Hepatocyte (in vitro differentiated cells): ENCODE data around the gene POU5F1. TPM values are rescaled to one million over a fixed set of nuclear protein-coding genes. Genes with fewer than 3 reads are reported as not detected.

Source experiments
- DNase-seq: peaks from one replicate; pipeline ENCODE4 v3.0.0-alpha.2; 2016; ENCODE audit warnings: low spot score
- H2AFZ ChIP-seq: fragments of 200-600 bp; sonication (generic); 2 replicates; pipeline ENCODE4 v1.6.0; 2016; ENCODE audit warnings: antibody characterized with exemption, mild to moderate bottlenecking
- H3K27ac ChIP-seq: fragments of 200-600 bp; sonication (generic); 2 replicates; pipeline ENCODE4 v1.5.1; 2016; ENCODE audit warnings: mild to moderate bottlenecking
- H3K27me3 ChIP-seq: fragments of 200-600 bp; sonication (generic); 2 replicates; pipeline ENCODE4 v1.6.1; 2016
- H3K36me3 ChIP-seq: fragments of 200-600 bp; sonication (generic); replicated peaks from 2 replicates; pipeline ENCODE4 v1.5.1; 2016; ENCODE audit warnings: low read depth; ENCODE audit not compliant: insufficient read depth
- H3K4me1 ChIP-seq: fragments of 200-600 bp; sonication (generic); 2 replicates; pipeline ENCODE4 v1.5.1; 2016; ENCODE audit warnings: mild to moderate bottlenecking, moderate library complexity; ENCODE audit not compliant: insufficient read depth
- H3K4me2 ChIP-seq: fragments of 200-600 bp; sonication (generic); 2 replicates; pipeline ENCODE4 v1.6.0; 2016
- H3K4me3 ChIP-seq: fragments of 200-600 bp; sonication (generic); 2 replicates; pipeline ENCODE4 v1.5.1; 2016; ENCODE audit warnings: mild to moderate bottlenecking
- H3K79me2 ChIP-seq: fragments of 200-600 bp; sonication (generic); 2 replicates; pipeline ENCODE4 v1.6.0; 2017; ENCODE audit warnings: mild to moderate bottlenecking
- H3K9me2 ChIP-seq: fragments of 200-600 bp; sonication (generic); replicated peaks from 2 replicates; pipeline ENCODE4 v1.6.0; 2017; ENCODE audit warnings: mild to moderate bottlenecking; ENCODE audit not compliant: insufficient read depth
- H3K9me3 ChIP-seq: fragments of 200-600 bp; sonication (generic); 2 replicates; pipeline ENCODE4 v1.5.1; 2016; ENCODE audit warnings: low read depth, mild to moderate bottlenecking
- H4K20me1 ChIP-seq: fragments of 200-600 bp; sonication (generic); 2 replicates; pipeline ENCODE4 v1.6.0; 2016; ENCODE audit warnings: mild to moderate bottlenecking; ENCODE audit not compliant: insufficient read depth, poor library complexity, severe bottlenecking
- CTCF ChIP-seq: fragments of 200-600 bp; sonication (generic); IDR thresholded peaks from 2 replicates; pipeline ENCODE4 v1.5.1; 2016; ENCODE audit warnings: antibody characterized with exemption, mild to moderate bottlenecking; ENCODE audit not compliant: poor library complexity
- EZH2 ChIP-seq: fragments of 200-600 bp; sonication (generic); IDR thresholded peaks from 2 replicates; pipeline ENCODE4 v1.6.1; 2016; ENCODE audit warnings: antibody characterized with exemption, mild to moderate bottlenecking, borderline replicate concordance
- EZH2phosphoT487 ChIP-seq: fragments of 200-600 bp; sonication (generic); IDR thresholded peaks from one replicate; pipeline ENCODE4 v1.6.1; 2018; ENCODE audit warnings: antibody characterized with exemption, mild to moderate bottlenecking, low read depth, moderate library complexity; ENCODE audit not compliant: unreplicated experiment, severe bottlenecking
- WGBS: methylation state at CpG from one replicate; pipeline ENCODE4 v1.1.6; 2016; ENCODE audit warnings: low lambda C conversion rate; ENCODE audit errors: missing lambda C conversion rate; 5-methylcytosine and 5-hydroxymethylcytosine counted together
- polyA plus RNA-seq: library from polyadenylated mRNA; unstranded; fragments of >200 nt; fragmentation: Nextera tagmentation; extraction: Ambion mirVana; gene quantifications from 2 replicates; pipeline ENCODE4 v1.2.1, GENCODE V29; 2016
- total RNA-seq: library from RNA; depleted of rRNA; stranded (reverse); fragments of >200 nt; gene quantifications from 2 replicates; pipeline ENCODE4 v1.2.3, GENCODE V29; 2014

The POU5F1 gene
- total and polyA plus RNA-seq, 2 experiments from 2014 or later, result 1.1 to 1.8 TPM

GRCh38 chr6:31173406-31173805, 2.9 kb upstream of the POU5F1 start:
- Histone ChIP-seq H2AFZ (no peak overlapping the region), H3K27ac (no peak overlapping the region), H3K27me3 (peaks cover 8% of the 10 kb centered on the region), H4K20me1 (no peaks in the 10 kb centered on the region), H3K79me2 (no peaks in the 10 kb centered on the region), H3K4me3 (no peak overlapping the region), H3K4me2 (no peak overlapping the region), H3K36me3 (no peaks in the 10 kb centered on the region), H3K9me3 (no peaks in the 10 kb centered on the region), H3K9me2 (no peaks in the 10 kb centered on the region), H3K4me1 (no peaks in the 10 kb centered on the region)
- no peak for TF ChIP-seq EZH2phosphoT487
- TF ChIP-seq CTCF, result no peak
- TF ChIP-seq EZH2, result no peak
- WGBS, result 54% methylated on average over 3 of the region's 3 CpGs
- no peak for DNase-seq

- H3K36me3 ChIP-seq, result no peaks in the 10 kb centered on the region
- H3K4me1 ChIP-seq, result no peaks in the 10 kb centered on the region
- TF ChIP-seq CTCF, result no peak
- no peak for TF ChIP-seq EZH2
- TF ChIP-seq EZH2phosphoT487, result no peak
- 61% methylated on average over 5 of the region's 5 CpGs for WGBS
- no peaks in the 10 kb centered on the region for H3K9me2 ChIP-seq
- no peak overlapping the region for H3K4me2 ChIP-seq
- no peak overlapping the region for H3K27ac ChIP-seq
- no peaks in the 10 kb centered on the region for H3K79me2 ChIP-seq
- no peak overlapping the region for H3K4me3 ChIP-seq
- no peak overlapping the region for H2AFZ ChIP-seq
- H3K9me3 ChIP-seq, result no peaks in the 10 kb centered on the region
- DNase-seq, result no peak
- no peaks in the 10 kb centered on the region for H4K20me1 ChIP-seq
- H3K27me3 ChIP-seq, result peaks cover 8% of the 10 kb centered on the region
Observed at GRCh38 chr6:31172973-31173384, 2.5 kb upstream of the POU5F1 start.

GRCh38 chr6:31171931-31172905, 1.7 kb upstream of the POU5F1 start:
- H3K27ac ChIP-seq, result no peak overlapping the region
- H3K27me3 ChIP-seq, result peaks cover 8% of the 10 kb centered on the region
- no peak for DNase-seq
- no peak overlapping the region for H3K4me3 ChIP-seq
- H4K20me1 ChIP-seq, result no peaks in the 10 kb centered on the region
- H3K36me3 ChIP-seq, result no peaks in the 10 kb centered on the region
- no peaks in the 10 kb centered on the region for H3K9me2 ChIP-seq
- WGBS, result 41% methylated on average over 15 of the region's 16 CpGs
- no peaks in the 10 kb centered on the region for H3K79me2 ChIP-seq
- no peaks in the 10 kb centered on the region for H3K9me3 ChIP-seq
- no peaks in the 10 kb centered on the region for H3K4me1 ChIP-seq
- H3K4me2 ChIP-seq, result no peak overlapping the region
- no peak for TF ChIP-seq CTCF
- no peak for TF ChIP-seq EZH2
- TF ChIP-seq EZH2phosphoT487, result no peak
- H2AFZ ChIP-seq, result no peak overlapping the region
